ENCODE data around the gene SORT1.

DNA sequence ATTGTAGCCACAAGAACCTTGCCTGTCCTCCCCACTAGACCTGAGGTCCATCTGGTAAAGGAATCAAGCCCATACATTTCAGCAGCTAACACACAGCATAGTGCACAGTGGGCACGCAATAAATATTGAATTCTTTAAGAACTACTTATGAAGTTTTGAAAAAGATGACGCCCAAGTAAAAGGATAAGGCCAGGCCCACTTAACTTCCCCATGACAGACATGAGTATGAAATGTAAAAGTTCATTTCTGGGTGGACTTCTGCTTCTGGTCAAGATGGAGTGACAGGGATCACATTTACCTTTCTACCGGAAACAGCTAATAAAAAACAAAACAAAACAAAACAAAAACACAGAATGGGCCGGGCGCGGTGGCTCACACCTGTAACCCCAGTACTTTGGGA is 25.4 kb downstream of the SORT1 start:
- TF ChIP-seq, protein P1, sequence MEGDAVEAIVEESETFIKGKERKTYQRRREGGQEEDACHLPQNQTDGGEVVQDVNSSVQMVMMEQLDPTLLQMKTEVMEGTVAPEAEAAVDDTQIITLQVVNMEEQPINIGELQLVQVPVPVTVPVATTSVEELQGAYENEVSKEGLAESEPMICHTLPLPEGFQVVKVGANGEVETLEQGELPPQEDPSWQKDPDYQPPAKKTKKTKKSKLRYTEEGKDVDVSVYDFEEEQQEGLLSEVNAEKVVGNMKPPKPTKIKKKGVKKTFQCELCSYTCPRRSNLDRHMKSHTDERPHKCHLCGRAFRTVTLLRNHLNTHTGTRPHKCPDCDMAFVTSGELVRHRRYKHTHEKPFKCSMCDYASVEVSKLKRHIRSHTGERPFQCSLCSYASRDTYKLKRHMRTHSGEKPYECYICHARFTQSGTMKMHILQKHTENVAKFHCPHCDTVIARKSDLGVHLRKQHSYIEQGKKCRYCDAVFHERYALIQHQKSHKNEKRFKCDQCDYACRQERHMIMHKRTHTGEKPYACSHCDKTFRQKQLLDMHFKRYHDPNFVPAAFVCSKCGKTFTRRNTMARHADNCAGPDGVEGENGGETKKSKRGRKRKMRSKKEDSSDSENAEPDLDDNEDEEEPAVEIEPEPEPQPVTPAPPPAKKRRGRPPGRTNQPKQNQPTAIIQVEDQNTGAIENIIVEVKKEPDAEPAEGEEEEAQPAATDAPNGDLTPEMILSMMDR (IDR thresholded peaks at IDR 0.05; ENCODE audit: insufficient read depth, low read length, poor library complexity, severe bottlenecking) = no peak
- TF ChIP-seq EZH2phosphoT487 (conservative IDR thresholded peaks at IDR 0.05; ENCODE audit: low read length) = no peak

All from SU-DHL-6 (cell line).